ENCODE measurements around the gene VKORC1.

The VKORC1 gene

GRCh38 chr16:31136287-31136662 lies 41.7 kb upstream of the VKORC1 start:
- Histone ChIP-seq H3K9me3 (ENCODE audit: low read depth, low read length) (no peaks in the 10 kb centered on the region), H3K36me3 (ENCODE audit: insufficient read depth, low read length) (no peaks in the 10 kb centered on the region), H3K4me3 (no peak overlapping the region), H3K27ac (no peak overlapping the region), H3K9ac (ENCODE audit: insufficient read length) (no peak overlapping the region)
- no peak for TF ChIP-seq FOXP2 (optimal IDR thresholded peaks at IDR 0.05; ENCODE audit: control extremely low read depth, extremely low read length, insufficient read depth)
- no peak for TF ChIP-seq EZH2 (IDR thresholded peaks at IDR 0.05)
- no peak for TF ChIP-seq POLR2AphosphoS5 (IDR thresholded peaks at IDR 0.05; ENCODE audit: borderline replicate concordance, low read depth, low read length)
- DNase-seq (ENCODE audit: low read depth, low spot score): no peak

- no peak within 1 kb of the TSS for H3K27ac ChIP-seq
- no peak for TF ChIP-seq EZH2 (IDR thresholded peaks at IDR 0.05)
- no peak for TF ChIP-seq POLR2AphosphoS5 (IDR thresholded peaks at IDR 0.05; ENCODE audit: borderline replicate concordance, low read depth, low read length)
- TF ChIP-seq FOXP2 (optimal IDR thresholded peaks at IDR 0.05; ENCODE audit: control extremely low read depth, extremely low read length, insufficient read depth): no peak
- no peaks in the 10 kb centered on the region for H3K36me3 ChIP-seq (ENCODE audit: insufficient read depth, low read length)
- no peak within 1 kb of the TSS for H3K4me3 ChIP-seq
- no peaks in the 10 kb centered on the region for H3K9me3 ChIP-seq (ENCODE audit: low read depth, low read length)
- H3K9ac ChIP-seq (ENCODE audit: insufficient read length): no peak within 1 kb of the TSS
- DNase-seq (ENCODE audit: low read depth, low spot score): no peak
These were observed 41.1 kb upstream of the VKORC1 start, which contains the start of gene PRSS8 for GRCh38 chr16:31135535-31136286. PRSS8 (minus strand) TSS chr16:31135727; CDS start chr16:31135498, 229 bp downstream.

DNA sequence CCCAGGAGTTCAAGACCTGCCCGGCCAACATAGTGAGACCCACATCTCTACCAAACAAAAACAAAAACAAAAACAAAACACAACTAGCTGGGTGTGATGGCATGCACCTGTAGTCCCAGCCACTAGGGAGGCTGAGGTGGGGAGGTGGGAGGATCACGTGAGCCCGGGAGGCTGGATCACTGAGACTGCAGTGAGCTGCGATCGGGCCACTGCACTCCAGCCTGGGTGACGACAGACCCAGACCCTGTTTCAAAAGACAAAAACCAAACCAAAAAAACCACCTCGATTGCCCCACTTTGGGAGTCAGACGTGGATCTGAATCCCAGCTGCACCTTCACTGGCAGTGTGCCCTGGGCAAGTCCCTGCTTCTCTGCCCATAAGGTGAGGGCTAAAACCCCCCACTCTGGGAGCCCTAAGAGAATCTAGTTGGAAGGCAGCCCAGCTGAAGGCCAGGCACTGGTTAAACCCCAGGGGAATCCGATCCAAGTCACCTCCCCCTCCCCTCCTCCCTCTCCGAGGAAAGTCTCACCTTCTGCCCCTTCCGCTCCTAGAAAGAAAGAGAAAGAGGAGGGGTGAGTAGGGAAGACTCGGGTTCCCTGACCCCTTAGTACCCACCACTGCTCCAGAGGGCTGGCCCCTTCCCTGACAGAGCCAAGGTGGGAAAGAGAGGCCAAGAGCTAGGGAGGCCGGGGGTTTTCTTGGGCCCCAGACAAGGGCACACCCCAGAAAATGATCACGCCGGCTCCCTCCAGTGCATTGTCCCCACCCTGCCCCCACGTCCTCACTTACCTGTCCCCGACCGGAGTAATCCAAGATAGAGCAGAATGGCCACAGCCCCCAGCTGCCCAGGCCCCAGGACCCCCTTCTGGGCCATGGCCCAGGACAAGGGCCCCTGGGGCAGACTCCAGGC lies 40.3 kb upstream of the VKORC1 start:
- Histone ChIP-seq H3K4me3 (no peak overlapping the region), H3K9ac (ENCODE audit: insufficient read length) (no peak overlapping the region), H3K9me3 (ENCODE audit: low read depth, low read length) (no peaks in the 10 kb centered on the region), H3K27ac (no peak overlapping the region), H3K36me3 (ENCODE audit: insufficient read depth, low read length) (no peaks in the 10 kb centered on the region)
- TF ChIP-seq FOXP2 (optimal IDR thresholded peaks at IDR 0.05; ENCODE audit: control extremely low read depth, extremely low read length, insufficient read depth) (no peak), POLR2AphosphoS5 (IDR thresholded peaks at IDR 0.05; ENCODE audit: borderline replicate concordance, low read depth, low read length) (no peak), EZH2 (IDR thresholded peaks at IDR 0.05) (no peak)
- DNase-seq (ENCODE audit: low read depth, low spot score): no peak

DNA sequence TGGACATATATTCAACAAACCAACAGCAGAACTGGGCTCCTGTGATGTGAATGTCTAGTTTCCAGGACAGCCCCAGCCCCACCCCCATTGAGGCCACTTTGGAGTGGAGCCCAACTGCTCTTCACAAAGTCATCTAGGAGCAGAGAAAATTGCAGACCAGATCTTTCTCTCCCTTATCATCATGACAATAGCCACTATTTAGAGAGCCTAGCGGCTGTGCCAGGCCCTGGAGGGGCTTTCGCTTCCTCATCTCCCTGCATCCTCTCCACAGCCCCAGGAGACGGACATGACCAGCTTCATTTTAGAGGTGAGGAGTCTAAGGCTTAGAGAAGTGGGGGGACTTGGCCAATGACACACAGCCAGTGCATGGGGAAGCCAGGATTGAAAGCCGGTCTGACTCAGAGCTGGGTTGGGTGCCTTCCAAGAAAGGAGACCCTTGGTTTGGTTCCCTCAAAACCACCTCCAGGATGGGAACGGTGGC lies 39.5 kb upstream of the VKORC1 start:
- no peak for DNase-seq (ENCODE audit: low read depth, low spot score)
- Histone ChIP-seq H3K9ac (ENCODE audit: insufficient read length) (no peak overlapping the region), H3K4me3 (no peak overlapping the region), H3K27ac (no peak overlapping the region), H3K9me3 (ENCODE audit: low read depth, low read length) (no peaks in the 10 kb centered on the region), H3K36me3 (ENCODE audit: insufficient read depth, low read length) (no peaks in the 10 kb centered on the region)
- no peak for TF ChIP-seq FOXP2 (optimal IDR thresholded peaks at IDR 0.05; ENCODE audit: control extremely low read depth, extremely low read length, insufficient read depth)
- TF ChIP-seq POLR2AphosphoS5 (IDR thresholded peaks at IDR 0.05; ENCODE audit: borderline replicate concordance, low read depth, low read length): no peak
- no peak for TF ChIP-seq EZH2 (IDR thresholded peaks at IDR 0.05)

- Histone ChIP-seq H3K4me3 (no peak overlapping the region), H3K27ac (no peak overlapping the region), H3K36me3 (ENCODE audit: insufficient read depth, low read length) (no peaks in the 10 kb centered on the region), H3K9me3 (ENCODE audit: low read depth, low read length) (no peaks in the 10 kb centered on the region), H3K9ac (ENCODE audit: insufficient read length) (no peak overlapping the region)
- no peak for DNase-seq (ENCODE audit: low read depth, low spot score)
- TF ChIP-seq POLR2AphosphoS5 (IDR thresholded peaks at IDR 0.05; ENCODE audit: borderline replicate concordance, low read depth, low read length) (no peak), FOXP2 (optimal IDR thresholded peaks at IDR 0.05; ENCODE audit: control extremely low read depth, extremely low read length, insufficient read depth) (no peak), EZH2 (IDR thresholded peaks at IDR 0.05) (no peak)
These were observed 38.5 kb upstream of the VKORC1 start for GRCh38 chr16:31133046-31133501.

GRCh38 chr16:31132303-31132979 lies 37.8 kb upstream of the VKORC1 start:
- no peak overlapping the region for H3K4me3 ChIP-seq
- H3K27ac ChIP-seq: no peak overlapping the region
- no peaks in the 10 kb centered on the region for H3K9me3 ChIP-seq (ENCODE audit: low read depth, low read length)
- H3K36me3 ChIP-seq (ENCODE audit: insufficient read depth, low read length): no peaks in the 10 kb centered on the region
- no peak for DNase-seq (ENCODE audit: low read depth, low spot score)
- H3K9ac ChIP-seq (ENCODE audit: insufficient read length): no peak overlapping the region
- TF ChIP-seq POLR2AphosphoS5 (IDR thresholded peaks at IDR 0.05; ENCODE audit: borderline replicate concordance, low read depth, low read length) (no peak), FOXP2 (optimal IDR thresholded peaks at IDR 0.05; ENCODE audit: control extremely low read depth, extremely low read length, insufficient read depth) (no peak), EZH2 (IDR thresholded peaks at IDR 0.05) (no peak)

DNA sequence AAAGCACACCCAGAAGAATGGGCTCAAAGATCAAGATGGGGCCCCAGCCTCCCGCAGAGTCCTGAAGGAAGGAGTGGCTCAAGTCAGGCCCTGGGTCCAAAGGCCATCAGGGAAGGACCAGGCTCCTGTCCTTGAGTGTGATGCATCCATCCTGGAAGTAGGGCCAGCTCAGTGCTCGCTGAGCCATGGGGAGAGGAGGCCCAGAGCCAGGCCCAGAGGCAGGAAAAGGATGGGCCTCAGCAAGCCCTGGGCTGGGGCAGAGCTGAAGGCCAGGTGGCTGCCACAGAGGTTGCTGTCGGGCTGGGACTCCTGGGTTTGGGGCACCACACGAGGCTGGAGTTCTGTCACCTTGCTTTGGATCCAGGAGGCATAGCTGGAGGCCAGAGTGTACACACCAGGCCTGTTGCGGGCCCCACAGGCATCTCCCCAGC lies 37.3 kb upstream of the VKORC1 start:
- Histone ChIP-seq H3K27ac (no peak overlapping the region), H3K9me3 (ENCODE audit: low read depth, low read length) (no peaks in the 10 kb centered on the region), H3K9ac (ENCODE audit: insufficient read length) (no peak overlapping the region), H3K4me3 (no peak overlapping the region), H3K36me3 (ENCODE audit: insufficient read depth, low read length) (no peaks in the 10 kb centered on the region)
- DNase-seq (ENCODE audit: low read depth, low spot score): no peak
- no peak for TF ChIP-seq POLR2AphosphoS5 (IDR thresholded peaks at IDR 0.05; ENCODE audit: borderline replicate concordance, low read depth, low read length)
- no peak for TF ChIP-seq FOXP2 (optimal IDR thresholded peaks at IDR 0.05; ENCODE audit: control extremely low read depth, extremely low read length, insufficient read depth)
- TF ChIP-seq EZH2 (IDR thresholded peaks at IDR 0.05): no peak

All from SK-N-MC (cell line).